ENCODE data around the gene JMJD8. TPM values are rescaled to one million over a fixed set of nuclear protein-coding genes. Genes with fewer than 3 reads are reported as not detected.

The JMJD8 gene
- total and polyA plus RNA-seq, 2 experiments from 2014 or later, result 87.9 to 96.3 TPM

DNA sequence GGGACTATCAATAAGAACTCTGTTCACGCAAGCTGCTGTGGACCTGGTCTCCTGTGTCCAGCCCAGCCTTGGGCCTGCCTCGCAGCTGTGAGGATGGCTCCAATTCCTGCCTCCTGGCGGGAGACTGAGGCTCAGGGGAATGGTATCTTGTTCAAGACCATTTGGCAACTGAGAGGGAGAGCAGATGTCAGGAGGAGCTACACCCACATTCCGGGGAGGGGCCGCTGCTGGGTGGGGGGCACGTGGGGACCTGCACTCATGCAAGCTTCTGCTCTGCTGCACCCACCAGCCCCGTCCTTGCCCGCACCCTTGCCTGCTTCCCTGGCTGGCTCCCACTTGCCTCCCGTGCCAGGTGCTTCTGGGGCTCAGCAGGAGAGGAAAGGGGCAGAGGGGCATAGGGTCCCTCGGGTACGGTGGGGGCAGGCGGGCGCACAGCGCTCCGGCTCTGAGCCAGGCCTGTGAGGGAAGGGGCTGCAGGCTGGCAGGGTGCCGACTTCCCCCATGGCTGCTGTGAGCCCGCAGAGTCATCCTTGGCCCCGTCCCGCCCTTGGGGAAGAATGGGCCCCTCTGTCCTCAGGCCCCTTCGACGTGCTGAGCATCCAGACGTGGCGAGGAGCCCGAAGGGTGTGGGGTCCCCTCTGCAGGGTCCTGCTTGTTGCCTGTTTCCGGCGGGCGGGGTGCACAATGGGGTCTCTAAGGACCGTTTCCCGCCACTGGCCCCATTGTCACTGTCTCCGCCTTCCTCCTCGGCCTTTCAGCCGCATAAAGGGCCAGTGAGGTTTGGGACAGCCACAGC lies 33.5 kb upstream of the JMJD8 start:
- peaks cover 5% of the 10 kb centered on the region; the same call in 1 of the 2 replicates for H3K4me1 ChIP-seq (ENCODE audit: insufficient read depth)
- H2AFZ ChIP-seq, result no peak overlapping the region
- DNase-seq, result no peak
- no peak overlapping the region for H3K9ac ChIP-seq
- no peak overlapping the region for H3K4me3 ChIP-seq
- no peaks in the 10 kb centered on the region for H3K36me3 ChIP-seq (ENCODE audit: low read depth)
- H4K20me1 ChIP-seq (ENCODE audit: insufficient read depth), result no peaks in the 10 kb centered on the region
- H3K27ac ChIP-seq, result no peak overlapping the region
- no peak overlapping the region for H3K4me2 ChIP-seq (ENCODE audit: unreplicated experiment)
- H3K9me3 ChIP-seq (ENCODE audit: low read depth), result no peaks in the 10 kb centered on the region
- no peaks in the 10 kb centered on the region; the same call in 1 of the 2 replicates for H3K79me2 ChIP-seq (ENCODE audit: insufficient read depth)
- peaks cover 5% of the 10 kb centered on the region for H3F3A ChIP-seq (ENCODE audit: insufficient read depth)
- 74 to 83% methylated on average over 18 to 31 of the region's 32 CpGs for WGBS, 2 experiments (ENCODE audit: low coverage in 1 of 2, low lambda C conversion rate in 2 of 2, missing lambda C conversion rate in 2 of 2)
- no peaks in the 10 kb centered on the region for H3K9me2 ChIP-seq (ENCODE audit: insufficient read depth)
- no peaks in the 10 kb centered on the region for H3K27me3 ChIP-seq (replicated peaks; ENCODE audit: insufficient read depth)
- in situ Hi-C loops (cut with MboI), result no loop called here
- TF ChIP-seq EZH2phosphoT487 (IDR thresholded peaks at IDR 0.05; ENCODE audit: insufficient read depth, low read depth) (no peak), EZH2 (IDR thresholded peaks at IDR 0.05; ENCODE audit: insufficient read depth, poor library complexity, severe bottlenecking) (no peak)

DNA sequence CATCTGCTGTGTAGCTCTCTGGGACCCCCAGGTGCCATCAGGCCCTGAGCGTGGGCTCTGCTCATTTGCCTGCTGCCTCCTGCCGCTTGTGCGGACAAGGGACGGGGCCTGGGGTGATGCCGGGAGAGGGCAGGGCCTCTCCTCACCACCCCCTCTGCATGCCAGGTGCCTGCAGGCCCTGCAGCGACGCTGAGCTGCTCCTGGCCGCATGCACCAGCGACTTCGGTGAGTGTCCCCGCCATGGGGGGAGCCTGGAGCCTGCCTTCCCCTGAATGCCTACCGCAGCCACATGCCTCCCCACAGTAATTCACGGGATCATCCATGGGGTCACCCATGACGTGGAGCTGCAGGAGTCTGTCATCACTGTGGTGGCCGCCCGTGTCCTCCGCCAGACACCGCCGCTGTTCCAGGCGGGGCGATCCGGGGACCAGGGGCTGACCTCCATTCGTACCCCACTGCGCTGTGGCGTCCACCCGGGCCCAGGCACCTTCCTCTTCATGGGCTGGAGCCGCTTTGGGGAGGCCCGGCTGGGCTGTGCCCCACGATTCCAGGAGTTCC lies 32.7 kb upstream of the JMJD8 start:
- no peak overlapping the region for H3K27ac ChIP-seq
- no peak overlapping the region for H3K4me3 ChIP-seq

DNA sequence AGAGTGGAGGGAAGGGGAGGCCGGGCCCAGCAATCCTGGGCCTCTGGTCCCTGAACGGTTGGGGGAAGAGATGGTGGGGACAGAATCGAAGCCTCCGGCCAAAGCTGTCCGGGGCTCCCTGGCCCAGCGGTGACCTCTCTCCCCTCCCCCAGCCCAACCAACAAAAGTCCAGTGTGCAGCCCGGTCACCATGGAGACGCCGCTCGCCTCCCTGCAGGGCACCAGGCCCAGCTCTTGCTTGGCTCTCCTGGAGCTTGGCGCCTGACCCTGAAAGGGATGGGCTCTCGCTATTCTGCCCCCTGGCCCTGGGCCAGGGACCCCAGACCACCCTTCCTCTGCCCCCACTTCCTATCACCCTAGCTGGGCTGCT lies 32.0 kb upstream of the JMJD8 start:
- H3K9me2 ChIP-seq (ENCODE audit: insufficient read depth), result no peaks in the 10 kb centered on the region
- peaks cover 9% of the 10 kb centered on the region; the same call in 1 of the 2 replicates for H3K4me1 ChIP-seq (ENCODE audit: insufficient read depth)
- in situ Hi-C loops (cut with MboI), result no loop called here
- H4K20me1 ChIP-seq (ENCODE audit: insufficient read depth), result no peaks in the 10 kb centered on the region
- no peak overlapping the region for H3K27ac ChIP-seq
- H3K4me3 ChIP-seq, result peak overlapping the region; percentile 76
- H3K36me3 ChIP-seq (ENCODE audit: low read depth), result no peaks in the 10 kb centered on the region
- 21 to 28% methylated on average over 10 to 12 of the region's 12 CpGs for WGBS, 2 experiments (ENCODE audit: low coverage in 1 of 2, low lambda C conversion rate in 2 of 2, missing lambda C conversion rate in 2 of 2)
- peak; percentile 63 for DNase-seq
- peak overlapping the region; percentile 73 for H3K9ac ChIP-seq
- H2AFZ ChIP-seq, result no peak overlapping the region
- no peaks in the 10 kb centered on the region; the same call in 1 of the 2 replicates for H3K79me2 ChIP-seq (ENCODE audit: insufficient read depth)
- peaks cover 10% of the 10 kb centered on the region for H3F3A ChIP-seq (ENCODE audit: insufficient read depth)
- no peaks in the 10 kb centered on the region for H3K9me3 ChIP-seq (ENCODE audit: low read depth)
- H3K27me3 ChIP-seq (replicated peaks; ENCODE audit: insufficient read depth), result no peaks in the 10 kb centered on the region
- TF ChIP-seq EZH2 (IDR thresholded peaks at IDR 0.05; ENCODE audit: insufficient read depth, poor library complexity, severe bottlenecking) (no peak), EZH2phosphoT487 (IDR thresholded peaks at IDR 0.05; ENCODE audit: insufficient read depth, low read depth) (no peak)
- H3K4me2 ChIP-seq (ENCODE audit: unreplicated experiment), result peak overlapping the region; percentile 63

More for the DNA sequence above, 32.7 kb upstream of the JMJD8 start:
- WGBS, 2 experiments (ENCODE audit: low coverage in 1 of 2, low lambda C conversion rate in 2 of 2, missing lambda C conversion rate in 2 of 2), result 87 to 89% methylated on average over 25 to 29 of the region's 29 CpGs
- in situ Hi-C loops (cut with MboI), result no loop called here
- TF ChIP-seq EZH2 (IDR thresholded peaks at IDR 0.05; ENCODE audit: insufficient read depth, poor library complexity, severe bottlenecking), result no peak
- TF ChIP-seq EZH2phosphoT487 (IDR thresholded peaks at IDR 0.05; ENCODE audit: insufficient read depth, low read depth), result no peak
- Histone ChIP-seq H3K79me2 (ENCODE audit: insufficient read depth) (no peaks in the 10 kb centered on the region; the same call in 1 of the 2 replicates), H3K9ac (no peak overlapping the region), H3K4me1 (ENCODE audit: insufficient read depth) (peaks cover 9% of the 10 kb centered on the region; the same call in 1 of the 2 replicates), H2AFZ (no peak overlapping the region), H3K27me3 (replicated peaks; ENCODE audit: insufficient read depth) (no peaks in the 10 kb centered on the region), H3K9me2 (ENCODE audit: insufficient read depth) (no peaks in the 10 kb centered on the region), H4K20me1 (ENCODE audit: insufficient read depth) (no peaks in the 10 kb centered on the region), H3K4me2 (ENCODE audit: unreplicated experiment) (no peak overlapping the region), H3F3A (ENCODE audit: insufficient read depth) (peaks cover 10% of the 10 kb centered on the region), H3K9me3 (ENCODE audit: low read depth) (no peaks in the 10 kb centered on the region), H3K36me3 (ENCODE audit: low read depth) (no peaks in the 10 kb centered on the region)
- no peak for DNase-seq

DNA sequence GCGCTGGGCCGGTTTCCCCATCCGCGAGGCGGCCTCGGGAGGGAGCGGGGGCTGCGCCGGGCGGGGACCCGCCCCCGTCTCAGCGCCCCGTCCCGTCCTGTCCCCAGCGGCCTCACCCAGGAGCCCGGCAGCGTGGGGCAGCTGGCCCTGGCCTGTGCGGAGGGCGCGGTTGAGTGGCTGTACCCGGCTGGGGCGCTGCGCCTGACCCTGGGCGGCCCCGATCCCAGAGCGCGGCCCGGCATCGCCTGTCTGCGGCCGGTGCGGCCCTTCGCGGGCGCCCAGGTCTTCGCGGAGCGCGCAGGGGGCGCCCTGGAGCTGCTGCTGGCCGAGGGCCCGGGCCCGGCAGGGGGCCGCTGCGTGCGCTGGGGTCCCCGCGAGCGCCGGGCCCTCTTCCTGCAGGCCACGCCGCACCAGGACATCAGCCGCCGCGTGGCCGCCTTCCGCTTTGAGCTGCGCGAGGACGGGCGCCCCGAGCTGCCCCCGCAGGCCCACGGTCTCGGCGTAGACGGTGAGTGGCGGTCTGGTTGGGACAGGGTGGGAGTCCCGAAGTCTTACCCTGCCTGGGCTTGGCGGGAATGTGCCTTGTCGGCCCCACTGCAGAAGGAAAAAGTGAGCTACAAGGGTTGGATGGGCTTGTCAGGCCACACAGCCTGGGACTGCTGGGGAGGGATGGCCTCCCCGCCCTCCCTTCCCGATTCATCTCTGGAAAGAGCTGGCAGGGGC lies 31.5 kb upstream of the JMJD8 start:
- H3K36me3 ChIP-seq (ENCODE audit: low read depth), result no peaks in the 10 kb centered on the region
- in situ Hi-C loops (cut with MboI), result no loop called here

More for the DNA sequence above, 31.5 kb upstream of the JMJD8 start:
- Histone ChIP-seq H3K79me2 (ENCODE audit: insufficient read depth) (no peaks in the 10 kb centered on the region; the same call in 1 of the 2 replicates), H3K27ac (no peak overlapping the region), H3K4me1 (ENCODE audit: insufficient read depth) (peaks cover 9% of the 10 kb centered on the region; the same call in 1 of the 2 replicates), H3K27me3 (replicated peaks; ENCODE audit: insufficient read depth) (peaks cover 3% of the 10 kb centered on the region; the same call in 1 of the 2 replicates), H3K9me2 (ENCODE audit: insufficient read depth) (no peaks in the 10 kb centered on the region), H2AFZ (peak overlapping the region; percentile 62), H3K4me2 (ENCODE audit: unreplicated experiment) (peak overlapping the region; percentile 63), H3F3A (ENCODE audit: insufficient read depth) (peaks cover 10% of the 10 kb centered on the region), H3K9ac (peak overlapping the region; percentile 73), H4K20me1 (ENCODE audit: insufficient read depth) (no peaks in the 10 kb centered on the region), H3K4me3 (peak overlapping the region; percentile 76), H3K9me3 (ENCODE audit: low read depth) (no peaks in the 10 kb centered on the region)
- no peak for TF ChIP-seq EZH2phosphoT487 (IDR thresholded peaks at IDR 0.05; ENCODE audit: insufficient read depth, low read depth)
- TF ChIP-seq EZH2 (IDR thresholded peaks at IDR 0.05; ENCODE audit: insufficient read depth, poor library complexity, severe bottlenecking), result no peak
- DNase-seq, result peak; percentile 63
- whole genome bisulfite sequencing, 2 experiments (ENCODE audit: low coverage in 1 of 2, low lambda C conversion rate in 2 of 2, missing lambda C conversion rate in 2 of 2), result 6 to 7% methylated on average over 36 to 58 of the region's 74 CpGs

All from GM23248 (cell line).